Uterus (tissue), 2 donors: ENCODE measurements around the gene SOX5.

Experiments used
- CTCF ChIP-seq, 4 experiments: fragments of 200-600 bp in 2 of 4; fragments of 450-650 bp in 2 of 4; sonication (generic) in 2 of 4; IDR thresholded peaks; one replicate each; pipeline ENCODE4 v1.5.1; 2016 to 2019; ENCODE audit warnings: antibody characterized with exemption in 4 of 4, mild to moderate bottlenecking in 2 of 4, moderate library complexity in 1 of 4
- POLR2A ChIP-seq, 2 donors: fragments of 450-650 bp; IDR thresholded peaks; one replicate each; pipeline ENCODE4 v1.6.1; 2016; ENCODE audit warnings: antibody characterized with exemption in 2 of 2, mild to moderate bottlenecking in 1 of 2, moderate library complexity in 1 of 2

GRCh38 chr12:23987046-23987445, 37.6 kb upstream of the SOX5 start:
- TF ChIP-seq CTCF (IDR thresholded peaks at IDR 0.05) (no peak), POLR2A (IDR thresholded peaks at IDR 0.05) (no peak)
